Astrocyte of the cerebellum (primary cell): ENCODE data around the gene CTNNA2.

ENCODE experiments used
- DNase-seq: peaks from one replicate; pipeline ENCODE4 v3.0.0-alpha.2; 2011; ENCODE audit warnings: low read depth
- H3K4me3 ChIP-seq: 2 replicates; pipeline ENCODE4 v1.5.1; 2011; ENCODE audit warnings: mild to moderate bottlenecking, low read depth, low read length, moderate library complexity
- CTCF ChIP-seq: IDR thresholded peaks from 2 replicates; pipeline ENCODE4 v1.5.1; 2012; ENCODE audit warnings: low read length, low read depth, moderate library complexity, mild to moderate bottlenecking; ENCODE audit errors: missing control alignments
- in situ Hi-C: cut with HindIII; loops from 2 replicates; pipeline ENCODE4 v1.10.0; 2017; ENCODE audit warnings: low sequenced_read_pairs

Gene CTNNA2

DNA sequence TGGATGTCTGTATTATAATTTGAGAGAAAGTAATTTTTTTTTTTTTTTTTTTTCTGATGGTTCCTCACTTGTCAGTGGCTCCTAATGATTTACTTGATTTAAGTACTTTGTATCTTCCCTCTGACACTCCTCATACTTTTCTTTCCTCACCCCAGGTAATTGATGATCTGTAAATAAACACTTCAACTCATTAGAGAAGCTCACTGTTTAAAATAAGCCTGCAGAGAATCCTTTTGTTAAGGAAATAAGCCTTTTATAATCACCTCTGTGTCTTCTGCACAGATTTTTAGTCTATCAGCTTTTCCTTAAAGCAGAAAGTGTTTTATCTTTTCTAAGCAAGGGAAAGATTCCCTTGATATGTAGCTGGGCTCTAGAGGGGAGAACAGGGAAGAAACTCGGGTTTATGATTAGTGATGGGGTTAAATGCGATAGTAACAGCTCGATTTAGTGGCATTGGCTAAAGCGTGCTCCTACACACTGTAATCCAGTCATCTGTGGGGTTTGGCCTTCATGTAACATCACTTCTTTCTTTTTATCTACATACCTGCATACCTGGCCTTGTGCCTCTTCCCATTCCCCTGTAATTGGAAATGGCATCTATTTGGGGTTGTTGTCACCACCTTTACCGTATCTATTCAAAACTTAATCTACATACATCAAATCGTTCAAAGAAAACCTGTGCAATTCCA, 851.8 kb downstream of the CTNNA2 start:
- DNase-seq, result no peak
- in situ Hi-C loops, result no loop called here
- TF ChIP-seq CTCF, result no peak

GRCh38 chr2:80365762-80366161, 852.9 kb downstream of the CTNNA2 start:
- in situ Hi-C loops, result no loop called here
- TF ChIP-seq CTCF, result no peak
- no peak for DNase-seq
- no peak overlapping the region for H3K4me3 ChIP-seq

More for the DNA sequence above, 851.8 kb downstream of the CTNNA2 start:
- H3K4me3 ChIP-seq, result no peak overlapping the region

- H3K4me3 ChIP-seq, result no peak overlapping the region
- in situ Hi-C loops, result no loop called here
- TF ChIP-seq CTCF, result no peak
- DNase-seq, result no peak
Observed at GRCh38 chr2:80370375-80371009, 857.6 kb downstream of the CTNNA2 start.

DNA sequence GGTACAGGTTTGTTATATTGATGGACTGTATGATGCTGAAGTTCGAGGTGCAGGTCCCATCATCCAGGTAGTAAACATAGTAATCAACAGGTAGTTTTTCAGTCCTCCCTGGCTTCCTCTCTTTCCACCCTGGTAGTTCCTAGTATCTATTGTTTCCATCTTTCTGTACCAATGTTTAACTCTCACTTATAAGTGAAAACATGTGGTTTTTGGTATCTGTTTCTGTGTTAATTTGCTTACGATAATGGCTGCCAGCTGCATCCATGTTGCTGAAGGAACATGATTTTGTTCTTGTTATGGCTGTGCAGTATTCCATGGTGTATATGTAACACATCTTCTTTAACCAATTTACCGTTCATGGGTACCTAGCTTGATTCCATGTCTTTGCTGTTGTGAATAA, 861.3 kb downstream of the CTNNA2 start:
- in situ Hi-C loops, result no loop called here
- H3K4me3 ChIP-seq, result no peak overlapping the region
- DNase-seq, result no peak
- no peak for TF ChIP-seq CTCF

DNA sequence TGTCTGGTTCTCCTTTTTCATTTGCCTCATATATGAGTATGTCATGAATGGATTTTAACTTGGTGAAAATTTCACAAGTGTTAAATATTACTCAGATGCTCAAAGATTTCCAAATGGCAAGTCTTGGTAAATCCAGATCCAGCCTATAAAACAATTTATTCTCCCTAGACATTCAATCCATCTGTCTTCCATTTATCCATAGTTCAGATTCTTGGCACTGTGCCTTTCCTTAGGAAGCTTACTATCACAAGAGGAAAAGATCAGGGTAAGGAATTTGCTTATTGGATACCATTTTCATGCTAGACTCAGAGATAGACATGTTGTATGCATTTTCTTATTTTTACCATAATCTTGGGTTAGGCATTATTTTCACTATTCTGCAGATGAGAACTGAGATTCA, 864.2 kb downstream of the CTNNA2 start:
- no peak overlapping the region for H3K4me3 ChIP-seq
- DNase-seq, result no peak
- in situ Hi-C loops, result no loop called here
- no peak for TF ChIP-seq CTCF

DNA sequence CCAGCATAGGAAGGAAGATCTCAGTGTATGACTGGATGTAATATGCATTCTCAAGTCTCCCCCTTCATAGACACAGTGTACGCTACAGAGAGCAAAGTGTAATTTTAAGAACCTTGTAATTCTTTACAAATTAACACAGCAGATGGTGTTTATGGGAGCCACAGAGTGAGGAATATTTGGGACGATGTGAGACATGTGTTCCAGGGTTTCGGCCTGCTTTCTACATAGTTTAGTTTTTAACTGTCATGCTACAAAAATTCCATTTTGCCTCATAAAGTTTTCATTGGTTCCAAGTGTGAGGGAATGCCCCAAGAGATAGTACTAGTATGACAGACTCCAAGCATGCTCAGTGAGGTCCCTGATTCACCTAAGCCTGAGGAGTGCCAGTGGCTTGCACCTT, 867.9 kb downstream of the CTNNA2 start:
- no peak for DNase-seq
- H3K4me3 ChIP-seq, result no peak overlapping the region
- in situ Hi-C loops, result no loop called here
- no peak for TF ChIP-seq CTCF
